DMS53 treated with DMSO at 0.1 percent for 48 hours (cell line): Measurements from ENCODE around the gene DENND4C.
"Not testable (repeated sequence)": the region's sequence is repeated elsewhere in the genome, so short reads cannot be mapped to it uniquely, and the experiment has no call there.

Experiments used
- DNase-seq: peaks from one replicate; lab custom pipeline; 2025; ENCODE audit not compliant: unreplicated experiment; lab: John Stamatoyannopoulos, UW

DENND4C gene

DNA sequence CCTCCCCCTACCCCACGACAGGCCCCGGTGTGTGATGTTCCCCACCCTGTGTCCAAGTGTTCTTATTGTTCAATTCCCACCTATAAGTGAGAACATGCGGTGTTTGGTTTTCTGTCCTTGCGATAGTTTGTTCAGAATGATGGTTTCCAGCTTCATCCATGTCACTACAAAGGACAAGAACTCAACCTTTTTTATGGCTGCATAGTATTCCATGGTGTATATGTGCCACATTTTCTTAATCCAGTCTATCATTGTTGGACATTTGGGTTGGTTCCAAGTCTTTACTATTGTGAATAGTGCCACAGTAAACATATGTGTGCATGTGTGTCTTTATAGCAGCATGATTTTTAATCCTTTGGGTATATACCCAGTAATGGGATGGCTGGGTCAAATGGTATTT lies 35.1 kb downstream of the DENND4C start:
- DNase-seq = not testable (repeated sequence)

DNA sequence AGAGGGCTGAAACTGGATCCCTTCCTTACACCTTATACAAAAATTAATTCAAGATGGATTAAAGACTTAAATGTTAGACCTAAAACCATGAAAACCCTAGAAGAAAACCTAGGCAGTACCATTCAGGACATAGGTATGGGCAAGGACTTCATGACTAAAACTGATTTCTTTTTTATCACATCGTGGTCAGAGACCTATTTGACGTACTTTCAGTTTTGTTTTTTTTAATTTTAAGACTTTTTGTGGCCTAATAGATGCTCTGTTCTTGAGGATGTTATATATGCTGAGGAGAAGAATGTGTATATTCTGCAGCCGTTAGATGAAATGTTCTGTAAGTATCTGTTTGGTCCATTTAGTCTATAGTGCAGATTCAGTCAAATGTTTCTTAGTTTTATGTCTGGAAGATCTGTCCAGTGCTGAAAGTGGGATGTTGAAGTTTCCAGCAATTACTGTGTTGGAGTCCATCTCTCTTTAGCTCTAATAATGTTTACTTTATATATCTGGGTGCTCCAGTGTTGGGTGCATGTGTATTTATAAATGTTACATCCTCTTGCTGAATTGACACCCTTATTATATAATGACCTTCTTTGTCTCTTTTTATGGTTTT lies 36.4 kb downstream of the DENND4C start:
- not testable (repeated sequence) for DNase-seq

DNA sequence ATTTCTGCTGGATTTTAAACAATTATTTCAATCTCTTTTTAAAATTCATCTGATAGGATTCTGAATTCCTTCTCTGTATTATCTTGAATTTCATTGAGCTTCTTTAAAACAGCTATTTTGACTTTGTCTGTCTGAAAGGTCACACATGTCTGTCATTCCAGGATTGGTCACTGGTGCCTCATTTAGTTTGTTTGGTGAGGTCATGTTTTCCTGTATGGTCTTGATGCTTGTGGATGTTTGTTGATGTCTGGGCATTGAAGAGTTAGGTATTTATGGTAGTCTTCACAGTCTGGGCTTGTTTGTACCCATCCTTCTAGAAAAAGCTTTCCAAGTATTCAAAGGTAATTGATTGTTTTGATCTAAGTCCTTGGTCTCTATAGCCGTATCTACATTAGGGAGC lies 39.1 kb downstream of the DENND4C start:
- no peak for DNase-seq

DNA sequence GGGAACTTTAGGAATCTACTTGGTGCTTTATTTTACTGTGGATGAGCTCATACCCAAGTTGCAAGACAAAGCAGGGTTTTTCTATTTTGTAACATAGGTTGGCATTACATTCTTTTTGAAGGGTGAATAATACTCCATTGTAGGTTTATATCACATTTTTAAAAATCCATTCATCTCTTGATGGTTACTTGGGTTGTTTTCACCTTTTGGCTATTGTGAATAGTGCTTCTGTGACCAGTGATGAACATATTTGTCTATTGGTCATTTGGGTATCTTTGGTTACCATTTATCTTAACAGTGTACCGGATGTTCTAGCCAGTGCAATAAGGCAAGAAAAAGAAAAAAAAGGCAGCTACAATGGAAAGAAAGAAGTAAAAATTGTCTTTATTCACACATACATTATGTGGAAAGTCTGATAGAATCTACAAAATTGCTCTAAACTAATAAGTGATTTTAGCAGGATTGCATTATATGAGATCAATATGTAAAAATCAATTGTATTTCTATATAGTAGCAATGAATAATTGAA lies 40.0 kb downstream of the DENND4C start:
- DNase-seq = no peak

DNA sequence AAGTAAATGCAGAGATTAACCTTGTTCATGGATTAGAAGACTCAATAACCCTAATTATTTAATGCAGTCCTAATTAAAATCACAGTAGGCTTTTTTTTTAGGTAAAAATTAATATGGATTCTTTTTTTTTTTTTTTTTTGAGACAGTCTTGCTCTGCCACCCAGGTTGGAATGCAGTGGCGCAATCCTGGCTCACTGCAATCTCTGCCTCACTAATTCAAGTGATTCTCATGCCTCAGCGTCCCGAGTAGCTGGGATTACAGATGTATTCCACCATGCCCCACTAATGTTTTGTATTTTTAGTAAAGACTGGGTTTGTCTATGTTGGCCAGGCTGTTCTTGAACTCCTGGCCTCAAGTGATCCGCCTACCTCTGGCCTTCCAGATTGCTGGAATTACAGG lies 40.6 kb downstream of the DENND4C start:
- no peak for DNase-seq

DNA sequence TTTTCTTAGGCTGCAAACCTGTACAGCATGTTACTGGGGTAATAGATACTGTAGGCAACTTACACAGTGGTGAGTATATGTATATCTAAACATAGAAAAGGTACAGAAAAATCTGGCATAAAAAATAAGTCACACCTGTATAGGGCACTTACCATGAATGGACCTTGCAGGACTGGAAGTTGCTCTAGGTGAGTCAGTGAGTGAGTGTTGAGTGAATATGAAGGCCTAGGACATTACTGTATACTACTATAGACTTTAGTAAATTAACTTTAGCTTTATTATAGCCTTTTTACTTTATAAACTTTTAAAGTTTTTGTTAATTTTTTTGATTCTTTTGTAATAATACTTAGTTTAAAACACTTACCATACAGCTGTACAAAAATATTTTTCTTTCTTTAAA lies 51.3 kb downstream of the DENND4C start:
- DNase-seq = no peak

DNA sequence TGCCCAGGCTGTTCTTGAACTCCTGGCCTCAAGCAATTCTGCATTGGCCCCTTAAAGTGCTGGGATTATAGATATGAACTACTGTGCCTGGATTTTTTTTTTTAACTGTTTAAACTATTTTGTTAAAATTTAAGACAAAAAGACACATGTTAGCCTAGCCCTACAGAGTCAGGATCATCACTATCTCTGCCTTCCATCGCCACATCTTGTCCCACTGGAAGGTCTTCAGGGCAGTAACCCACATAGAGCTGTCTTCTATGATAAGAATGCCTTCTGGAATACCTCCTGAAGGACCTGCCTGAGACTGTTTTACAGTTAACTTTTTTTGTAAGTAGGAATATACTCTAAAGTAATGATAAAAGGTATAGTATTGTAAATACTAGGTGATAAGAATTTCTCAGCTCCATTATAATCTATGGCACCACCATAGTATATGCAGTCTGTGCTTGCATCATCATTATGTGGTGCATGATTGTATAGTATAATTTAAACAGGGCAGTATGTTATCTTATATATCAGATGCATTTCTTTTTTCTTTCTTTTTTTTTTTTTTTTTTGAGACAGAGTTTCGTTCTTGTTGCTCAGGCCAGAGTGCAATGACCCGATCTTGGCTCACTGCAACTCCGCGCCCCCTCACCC lies 52.7 kb downstream of the DENND4C start:
- DNase-seq = no peak

DNA sequence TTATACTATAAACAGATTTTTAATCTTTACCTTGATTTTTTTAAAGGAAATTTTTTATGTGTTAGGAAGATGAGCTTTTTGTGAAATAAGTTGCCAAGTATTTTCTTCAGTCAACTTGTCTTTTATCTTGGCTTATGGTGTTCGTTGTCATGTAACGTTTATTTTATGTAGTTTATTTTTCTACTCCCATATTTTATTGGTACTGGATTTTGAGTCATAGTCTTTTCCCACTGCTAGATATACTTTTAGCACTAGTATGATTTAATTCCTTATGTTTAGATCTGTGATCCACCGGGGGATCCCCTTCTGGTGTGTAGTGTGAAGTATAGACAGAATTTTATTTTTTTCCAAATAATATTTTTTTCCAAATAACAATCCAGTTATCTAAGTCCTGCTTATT lies 54.2 kb downstream of the DENND4C start:
- DNase-seq = no peak

DNA sequence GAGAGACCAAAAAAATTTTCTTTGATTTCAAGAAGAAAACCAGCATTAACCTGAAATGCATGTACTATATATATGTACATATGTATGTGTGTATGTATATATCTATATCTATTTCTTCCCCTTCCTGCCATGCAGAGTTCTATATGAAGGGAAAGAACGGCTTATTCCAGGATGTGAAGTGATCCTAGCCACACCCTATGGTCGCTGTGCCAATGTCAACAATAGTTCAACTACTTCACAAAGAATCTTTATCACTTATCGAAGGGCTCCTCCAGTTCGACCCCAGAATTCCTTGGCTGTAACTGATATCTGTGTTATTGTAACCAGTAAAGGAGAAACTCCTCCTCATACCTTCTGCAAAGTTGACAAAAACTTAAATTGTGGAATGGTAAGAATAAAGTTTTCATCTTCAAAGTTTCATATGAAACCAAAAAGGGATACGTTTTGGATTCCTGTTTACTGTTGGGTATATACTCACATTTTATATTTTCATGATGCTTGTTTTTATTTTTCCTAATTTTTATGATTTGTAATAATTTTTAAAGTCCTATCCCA lies 56.2 kb downstream of the DENND4C start:
- DNase-seq = no peak

DNA sequence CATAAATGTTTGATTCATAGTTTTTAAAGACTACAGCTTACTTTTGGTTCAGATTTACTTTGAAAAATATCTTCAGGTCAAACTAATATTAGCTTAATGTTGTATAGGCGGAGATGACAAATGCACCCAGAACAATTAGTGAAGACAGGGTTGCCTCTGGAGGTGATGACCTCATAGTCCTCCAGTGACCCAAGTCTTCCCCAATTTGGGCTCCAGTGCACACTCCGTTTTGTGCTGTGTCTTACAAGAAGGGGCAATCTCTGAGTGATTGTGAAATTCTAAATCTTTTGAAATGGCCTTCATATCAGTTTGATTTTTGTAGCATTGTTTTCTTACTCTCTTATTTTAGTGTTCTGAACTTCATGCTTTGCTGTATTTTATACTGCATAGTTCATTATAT lies 57.6 kb downstream of the DENND4C start:
- no peak for DNase-seq

DNA sequence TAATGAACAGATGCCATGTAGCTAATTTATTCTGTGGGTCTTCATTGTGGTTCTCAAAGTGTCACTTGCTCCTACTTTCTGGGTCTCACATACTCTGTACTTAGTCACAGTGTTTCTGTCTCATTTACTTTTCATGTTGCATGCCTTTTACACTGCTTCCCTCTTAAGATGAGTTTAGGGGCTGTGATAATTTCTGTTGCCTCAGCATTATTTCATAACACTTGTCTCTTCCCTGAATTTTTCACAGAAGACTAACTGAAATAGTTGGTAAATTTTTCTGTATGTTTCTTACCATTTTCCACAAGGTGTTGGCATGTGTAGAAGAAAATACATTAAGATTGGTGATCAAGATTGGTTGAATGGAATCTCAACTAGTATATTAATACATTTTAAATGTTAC lies 59.6 kb downstream of the DENND4C start:
- no peak for DNase-seq

DNA sequence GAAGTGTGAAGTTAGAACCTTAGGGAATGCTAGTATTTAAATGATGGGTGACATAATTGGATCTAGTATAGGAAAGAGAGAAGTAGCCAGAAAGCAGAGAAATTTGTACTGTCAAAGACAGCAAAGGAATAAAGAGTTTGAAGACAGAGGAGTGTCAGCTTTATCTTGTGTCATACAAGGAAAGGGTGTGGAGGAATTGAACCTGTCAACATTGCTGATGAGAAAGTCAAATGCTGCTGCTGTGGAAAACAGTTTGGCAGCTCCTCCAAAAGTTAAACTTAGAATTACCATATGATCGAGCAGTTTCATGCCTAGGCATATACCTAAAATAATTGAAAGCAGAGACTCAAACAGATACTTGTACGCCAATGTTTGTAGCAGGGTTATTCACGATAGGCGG lies 63.7 kb downstream of the DENND4C start:
- DNase-seq = no peak

DNA sequence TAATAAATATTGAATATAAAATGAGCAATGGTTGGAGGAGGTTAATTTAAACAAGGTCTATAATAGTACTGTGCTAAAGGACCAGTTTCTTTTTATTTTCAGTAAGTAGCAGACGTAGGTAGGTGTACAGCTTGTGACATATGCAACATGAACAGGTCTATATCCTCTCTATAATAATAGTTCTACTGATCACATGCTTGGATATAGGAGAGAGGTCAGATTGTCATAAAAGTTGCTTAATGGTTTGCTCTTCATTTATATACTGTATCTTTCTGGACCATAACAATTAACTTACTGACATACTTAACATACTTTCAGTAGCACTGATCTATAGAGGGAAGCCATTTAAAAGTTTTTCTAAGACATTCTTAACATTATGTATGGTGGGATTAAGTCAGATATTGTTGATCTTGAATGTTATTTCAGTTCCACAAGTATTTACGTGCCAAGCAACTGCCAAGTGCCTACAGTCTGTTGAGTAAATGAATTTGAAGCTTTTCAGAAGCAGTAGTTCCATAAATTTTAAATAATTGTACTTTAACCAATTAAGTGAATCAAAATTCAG lies 68.0 kb downstream of the DENND4C start:
- DNase-seq = no peak

DNA sequence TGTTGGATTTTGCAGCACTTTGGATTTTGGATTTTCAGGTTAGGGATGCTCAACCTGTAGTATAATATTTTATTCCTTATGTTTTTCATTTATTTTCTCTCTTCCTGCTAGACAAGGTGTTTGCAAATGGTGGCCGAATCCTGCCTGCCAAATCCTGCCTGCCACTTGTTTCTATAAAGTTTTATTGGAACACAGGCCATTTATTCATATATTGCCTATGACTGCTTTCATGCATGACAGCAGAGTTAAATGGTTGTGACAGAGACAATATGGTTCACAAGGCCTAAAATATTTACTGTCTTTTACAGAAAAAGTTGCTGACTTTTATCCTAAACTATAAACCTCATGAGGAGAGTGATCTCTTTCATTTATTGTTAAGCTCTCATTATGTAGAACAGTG lies 72.7 kb downstream of the DENND4C start:
- DNase-seq = no peak

DNA sequence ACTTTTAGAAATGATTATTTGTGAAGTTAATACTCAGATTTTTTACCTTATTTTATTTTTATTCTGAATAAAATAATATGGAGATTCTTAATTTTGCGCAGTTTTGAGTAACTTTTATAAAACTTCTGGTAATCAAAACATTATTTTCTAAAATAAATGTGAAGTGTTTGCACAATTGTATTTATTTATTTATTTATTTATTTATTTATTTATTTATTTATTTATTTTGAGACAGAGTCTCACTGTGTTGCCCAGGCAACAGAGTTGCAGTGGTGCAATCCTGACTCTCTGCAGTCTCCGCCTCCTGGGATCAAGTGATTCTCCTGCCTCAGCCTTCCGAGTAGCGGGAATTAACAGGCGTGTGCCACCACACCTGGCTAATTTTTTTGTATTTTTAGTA lies 76.1 kb downstream of the DENND4C start:
- DNase-seq = no peak

DNA sequence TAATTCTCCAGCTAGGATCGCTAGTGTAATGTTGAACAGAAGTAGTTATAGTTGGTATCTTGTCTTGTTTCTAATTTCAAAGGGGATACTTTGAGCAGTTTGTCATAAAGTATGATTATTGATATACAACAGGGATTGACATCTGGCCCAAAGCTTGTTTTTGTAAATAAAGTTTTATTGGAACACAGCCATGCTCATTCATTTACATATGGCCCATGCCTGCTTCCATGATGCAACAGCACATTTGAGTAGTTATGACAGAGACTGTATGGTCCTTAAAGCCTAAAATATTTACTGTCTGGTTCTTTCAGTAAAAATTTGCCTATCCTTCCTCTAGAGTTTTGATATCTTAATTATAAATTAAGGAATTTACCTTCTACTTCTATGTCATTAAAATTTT lies 79.8 kb downstream of the DENND4C start:
- no peak for DNase-seq

DNA sequence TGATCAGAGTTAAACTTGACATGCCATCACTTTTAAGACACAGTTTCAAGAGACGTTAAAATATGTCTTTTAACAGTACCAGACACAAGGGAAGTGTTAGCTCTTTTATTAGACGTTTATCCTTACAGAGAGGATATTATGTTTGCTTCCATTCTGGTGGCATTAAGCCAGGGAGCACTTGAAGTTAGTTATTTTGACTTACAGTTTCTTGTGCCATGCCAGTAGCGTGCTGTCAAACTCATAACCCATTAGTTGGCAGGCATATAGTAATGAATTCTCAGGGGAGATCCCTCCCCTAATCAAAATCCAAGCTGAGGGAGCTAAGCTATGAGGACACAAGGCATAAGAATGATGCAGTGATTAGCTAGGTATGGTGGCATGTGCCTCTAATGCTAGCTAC lies 83.1 kb downstream of the DENND4C start:
- no peak for DNase-seq

DNA sequence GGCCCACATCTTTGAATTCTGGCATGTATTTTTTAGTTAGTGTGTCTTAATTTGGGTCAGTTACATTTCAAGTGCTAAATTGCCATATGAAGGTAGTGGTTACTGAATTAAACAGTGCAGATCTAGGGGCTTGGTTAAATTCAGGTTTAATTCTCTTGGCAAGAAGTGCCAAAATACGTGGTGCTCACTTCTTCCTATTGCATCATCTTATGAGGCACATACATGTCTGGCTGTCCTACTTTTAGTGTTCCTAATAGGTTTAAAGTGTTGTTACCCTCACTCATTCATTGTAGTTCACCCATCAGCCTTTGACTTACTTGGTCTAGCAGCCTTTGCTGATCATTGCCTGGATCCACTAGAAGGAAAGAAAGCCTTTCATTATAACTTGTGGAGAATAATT lies 90.0 kb downstream of the DENND4C start:
- DNase-seq = no peak

DNA sequence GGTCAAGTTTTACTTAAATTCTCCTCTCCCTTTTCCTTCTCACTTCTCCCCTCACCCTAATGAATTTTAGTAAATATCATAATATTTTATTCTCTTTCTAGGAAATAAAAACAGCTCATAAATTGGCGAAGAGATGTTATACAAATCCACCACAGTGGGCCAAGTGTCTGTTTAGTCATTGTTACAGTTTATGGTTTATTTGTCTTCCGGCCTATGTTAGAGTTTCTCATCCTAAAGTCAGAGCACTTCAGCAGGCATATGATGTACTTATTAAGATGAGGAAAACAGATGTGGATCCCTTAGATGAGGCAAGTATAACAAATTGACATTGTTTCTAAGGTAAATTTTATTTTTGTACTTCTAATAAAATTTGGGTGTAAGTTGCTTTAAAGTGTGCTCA lies 101.4 kb downstream of the DENND4C start:
- DNase-seq = no peak

DNA sequence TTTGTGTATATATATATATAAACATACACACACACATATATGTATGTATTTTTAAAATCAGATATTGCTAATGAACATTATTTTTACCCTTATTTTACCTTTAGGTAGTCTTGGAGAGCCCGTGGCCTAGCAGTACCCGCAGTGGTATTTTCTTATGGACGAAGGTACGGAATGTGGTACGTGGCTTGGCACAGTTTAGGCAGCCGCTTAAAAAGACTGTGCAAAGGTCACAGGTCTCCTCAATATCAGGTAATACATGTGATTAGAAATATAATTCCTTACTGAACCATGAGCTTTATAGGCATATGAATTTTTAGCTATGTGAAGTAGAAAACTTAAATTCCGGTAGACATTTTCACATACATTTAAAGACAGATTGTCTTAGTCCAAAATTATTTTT lies 105.7 kb downstream of the DENND4C start:
- DNase-seq = no peak

DNA sequence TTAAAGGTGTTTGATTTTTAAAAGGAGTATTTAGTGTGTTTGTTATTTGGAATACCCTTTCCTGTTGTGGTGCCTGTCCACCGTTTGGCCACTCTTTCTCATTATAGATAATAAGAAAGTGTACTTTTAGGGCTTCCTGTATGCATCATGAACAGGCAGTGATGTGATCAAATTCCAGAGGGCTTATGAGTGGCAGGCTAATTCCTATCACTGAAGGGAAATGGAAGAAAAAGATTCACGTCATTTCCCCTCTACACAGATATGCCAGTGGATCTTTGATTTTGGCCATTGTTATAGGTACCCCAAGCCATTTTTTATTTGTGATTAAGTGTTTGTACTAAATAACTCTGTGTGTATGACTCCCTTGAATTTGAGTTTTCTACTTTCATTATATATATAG lies 112.5 kb downstream of the DENND4C start:
- DNase-seq = no peak

DNA sequence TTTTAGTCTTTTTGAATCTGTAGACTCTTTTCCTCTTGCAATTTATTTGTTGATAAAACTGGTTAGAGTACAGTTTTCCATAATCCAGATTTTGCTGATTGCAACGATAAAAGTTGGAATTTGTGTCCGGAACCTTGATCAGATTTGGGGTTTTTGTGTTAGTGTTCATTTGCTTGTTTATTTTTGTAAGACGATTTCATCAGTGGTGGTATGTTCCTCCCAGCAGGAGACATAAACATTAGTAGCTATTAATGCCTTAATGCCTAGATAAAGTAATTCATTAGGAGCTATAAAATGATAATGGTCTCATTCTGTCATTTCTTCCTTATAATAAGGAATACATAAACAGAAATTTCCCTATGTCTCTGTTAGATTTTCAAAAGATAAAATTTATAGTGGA lies 128.2 kb downstream of the DENND4C start:
- DNase-seq = no peak
